ENCODE data around the gene TRAF3IP3. TPM values are rescaled to one million over a fixed set of nuclear protein-coding genes. Genes with fewer than 3 reads are reported as not detected.

The TRAF3IP3 gene
- total and polyA plus RNA-seq, 2 of the 13 experiments (the other 11 are each of a cell fraction or from before 2014, with no cell fraction given): not detected

- no peaks in the 10 kb centered on the region for H4K20me1 ChIP-seq (ENCODE audit: insufficient read depth, low read length)
- no TSS peak for BruUV-seq (replicated peaks)
- POLR2A ChIA-PET: no interaction called here
- WGBS (ENCODE audit: low lambda C conversion rate): 12% methylated on average over 1 of the region's 1 CpG
- no peaks in the 10 kb centered on the region; a peak in 1 of 5 replicates for H3K27me3 ChIP-seq (ENCODE audit: control insufficient read depth in 1 of 2, insufficient read depth in 2 of 2, low read length in 2 of 2)
- H3K4me3 ChIP-seq (replicated peaks in 1 of 3; ENCODE audit: insufficient read depth in 1 of 3, low read depth in 2 of 3, low read length in 3 of 3): no peak overlapping the region
- no peak overlapping the region for H3K27ac ChIP-seq (ENCODE audit: extremely low read length, insufficient read depth, low read length)
- no peaks in the 10 kb centered on the region for H3K36me3 ChIP-seq (replicated peaks in 1 of 2; ENCODE audit: control insufficient read depth in 1 of 2, insufficient read depth in 2 of 2, low read length in 2 of 2)
- H3K9me3 ChIP-seq (ENCODE audit: low read length): no peaks in the 10 kb centered on the region
- in situ Hi-C loops (cut with HindIII; ENCODE audit: extremely low pct_ligation_motif_present, low pct_unique_long_range_greater_than_20kb): loop anchor here (25.0 kb wide), 1 partner anchor 595 kb away; no protein-coding TSS in a partner anchor
- DNase-seq (ENCODE audit: low spot score) (no peak), FAIRE-seq (no peak), ATAC-seq (no peak)
- no peaks in the 10 kb centered on the region for H3K4me1 ChIP-seq (ENCODE audit: insufficient read depth, low read length)
- CTCF ChIA-PET (ENCODE audit: low intra/inter-chr PET ratio, low total read pairs): no interaction called here
- no peak overlapping the region for H2AFZ ChIP-seq (ENCODE audit: low read length)
- H3K4me2 ChIP-seq (ENCODE audit: low read depth, low read length): no peak overlapping the region
- TF ChIP-seq ZNF256 (CRISPR knock-in tag; conservative IDR thresholded peaks at IDR 0.05) (no peak), KDM2A (CRISPR knock-in tag; IDR thresholded peaks at IDR 0.05; ENCODE audit: borderline replicate concordance, low read depth) (no peak), ZNF598 (CRISPR knock-in tag; IDR thresholded peaks at IDR 0.05; ENCODE audit: borderline replicate concordance) (no peak)
- intact Hi-C loops (cut with micrococcal nuclease; ENCODE audit: unreplicated experiment): no loop called here
- no peak overlapping the region for H3K9ac ChIP-seq (ENCODE audit: insufficient read depth, low read depth, low read length)
- H3K79me2 ChIP-seq (ENCODE audit: insufficient read depth, low read length): no peaks in the 10 kb centered on the region
These were observed 48.5 kb upstream of the TRAF3IP3 start for GRCh38 chr1:209707308-209707707.

- FAIRE-seq (no peak), ATAC-seq (no peak), DNase-seq (ENCODE audit: low spot score) (no peak)
- intact Hi-C loops (cut with micrococcal nuclease; ENCODE audit: unreplicated experiment): no loop called here
- Histone ChIP-seq H3K9ac (ENCODE audit: insufficient read depth, low read depth, low read length) (no peak overlapping the region), H3K27ac (ENCODE audit: extremely low read length, insufficient read depth, low read length) (no peak overlapping the region), H3K9me3 (ENCODE audit: low read length) (no peaks in the 10 kb centered on the region), H3K4me2 (ENCODE audit: low read depth, low read length) (no peak overlapping the region), H3K36me3 (replicated peaks in 1 of 2; ENCODE audit: control insufficient read depth in 1 of 2, insufficient read depth in 2 of 2, low read length in 2 of 2) (no peaks in the 10 kb centered on the region), H3K27me3 (ENCODE audit: control insufficient read depth in 1 of 2, insufficient read depth in 2 of 2, low read length in 2 of 2) (no peaks in the 10 kb centered on the region; a peak in 1 of 5 replicates), H3K4me3 (replicated peaks in 1 of 3; ENCODE audit: insufficient read depth in 1 of 3, low read depth in 2 of 3, low read length in 3 of 3) (no peak overlapping the region), H2AFZ (ENCODE audit: low read length) (no peak overlapping the region), H3K79me2 (ENCODE audit: insufficient read depth, low read length) (no peaks in the 10 kb centered on the region), H4K20me1 (ENCODE audit: insufficient read depth, low read length) (no peaks in the 10 kb centered on the region), H3K4me1 (ENCODE audit: insufficient read depth, low read length) (no peaks in the 10 kb centered on the region)
- TF ChIP-seq ZNF841 (CRISPR knock-in tag; IDR thresholded peaks at IDR 0.05; ENCODE audit: borderline replicate concordance): no peak
- no peak for TF ChIP-seq SRY (CRISPR knock-in tag; IDR thresholded peaks at IDR 0.05)
- CTCF ChIA-PET (ENCODE audit: low intra/inter-chr PET ratio, low total read pairs): no interaction called here
- WGBS (ENCODE audit: low lambda C conversion rate): 13% methylated on average over 4 of the region's 4 CpGs
- in situ Hi-C loops (cut with HindIII; ENCODE audit: extremely low pct_ligation_motif_present, low pct_unique_long_range_greater_than_20kb): loop anchor here (25.0 kb wide), 1 partner anchor 596 kb away; no protein-coding TSS in a partner anchor
- BruUV-seq (replicated peaks): no TSS peak
- POLR2A ChIA-PET: no interaction called here
These were observed 47.6 kb upstream of the TRAF3IP3 start for GRCh38 chr1:209708297-209708696.

All from HepG2 (cell line).